ENCODE measurements around the gene BICDL1.

BICDL1 gene

GRCh38 chr12:120100630-120101029, 111.6 kb downstream of the BICDL1 start:
- Histone ChIP-seq H3K36me3 (ENCODE audit: control insufficient read depth in 2 of 2, insufficient read depth in 1 of 2, low read length in 2 of 2) (peaks cover 0 to 89% of the 10 kb centered on the region in 2 experiments; a peak in 2 of 3 replicates), H3K9me3 (ENCODE audit: control insufficient read depth, insufficient read depth, low read depth, low read length) (no peaks in the 10 kb centered on the region), H3K4me1 (ENCODE audit: control insufficient read depth, insufficient read depth, low read length) (no peaks in the 10 kb centered on the region), H3K27ac (ENCODE audit: extremely low read depth, low read depth, low read length) (no peak overlapping the region), H3K4me3 (ENCODE audit: low read depth, low read length) (no peak overlapping the region)
- TF ChIP-seq ZNF449 (tag by site-specific recombination; IDR thresholded peaks at IDR 0.05), result peak; percentile 68
- no peak for TF ChIP-seq ZNF140 (tag by site-specific recombination; IDR thresholded peaks at IDR 0.05)
- POLR2A ChIA-PET, result interaction anchor here (0.6 kb wide), 1 partner anchor 82 kb away, joined by 3 read pairs; no protein-coding TSS in a partner anchor
- CTCF ChIA-PET, result interaction anchor here (2.3 kb wide), 1 partner anchor 13 kb away, joined by 5 read pairs; no protein-coding TSS in a partner anchor

- Histone ChIP-seq H3K4me1 (ENCODE audit: control insufficient read depth, insufficient read depth, low read length) (no peaks in the 10 kb centered on the region), H3K27ac (ENCODE audit: extremely low read depth, low read depth, low read length) (no peak overlapping the region), H3K9me3 (ENCODE audit: control insufficient read depth, insufficient read depth, low read depth, low read length) (no peaks in the 10 kb centered on the region), H3K36me3 (ENCODE audit: control insufficient read depth in 2 of 2, insufficient read depth in 1 of 2, low read length in 2 of 2) (peaks cover 0 to 85% of the 10 kb centered on the region in 2 experiments; a peak in 2 of 3 replicates), H3K4me3 (ENCODE audit: low read depth, low read length) (no peak overlapping the region)
- POLR2A ChIA-PET, result no interaction called here
- TF ChIP-seq ZNF514 (tag by site-specific recombination; IDR thresholded peaks at IDR 0.05) (no peak), ZNF624 (tag by site-specific recombination; IDR thresholded peaks at IDR 0.05) (no peak), ZNF132 (tag by site-specific recombination; IDR thresholded peaks at IDR 0.05; ENCODE audit: borderline replicate concordance) (no peak)
- CTCF ChIA-PET, result interaction anchor here (2.3 kb wide), 1 partner anchor 14 kb away, joined by 5 read pairs; no protein-coding TSS in a partner anchor
These were observed 112.1 kb downstream of the BICDL1 start for GRCh38 chr12:120101182-120101581.

GRCh38 chr12:120101617-120102016, 112.6 kb downstream of the BICDL1 start:
- Histone ChIP-seq H3K4me1 (ENCODE audit: control insufficient read depth, insufficient read depth, low read length) (no peaks in the 10 kb centered on the region), H3K9me3 (ENCODE audit: control insufficient read depth, insufficient read depth, low read depth, low read length) (no peaks in the 10 kb centered on the region), H3K27ac (ENCODE audit: extremely low read depth, low read depth, low read length) (no peak overlapping the region), H3K4me3 (ENCODE audit: low read depth, low read length) (no peak overlapping the region), H3K36me3 (ENCODE audit: control insufficient read depth in 2 of 2, insufficient read depth in 1 of 2, low read length in 2 of 2) (peaks cover 0 to 80% of the 10 kb centered on the region in 2 experiments; a peak in 2 of 3 replicates)
- ChIA-PET CTCF (interaction anchor here (2.3 kb wide), 1 partner anchor 14 kb away, joined by 5 read pairs; no protein-coding TSS in a partner anchor), POLR2A (interaction anchor here (0.6 kb wide), 1 partner anchor 107 kb away, joined by 4 read pairs; no protein-coding TSS in a partner anchor)
- TF ChIP-seq ZFHX2 (tag by site-specific recombination; conservative IDR thresholded peaks at IDR 0.05) (no peak), ZNF626 (tag by site-specific recombination; IDR thresholded peaks at IDR 0.05) (no peak), GLIS2 (tag by site-specific recombination; IDR thresholded peaks at IDR 0.05) (peak; percentile 15; the same call in 1 of the 2 replicates)

GRCh38 chr12:120102189-120103043, 113.4 kb downstream of the BICDL1 start:
- CTCF ChIA-PET, result interaction anchor here (0.6 to 2.3 kb wide), 2 partner anchors 15 to 454 kb away, joined by 5 read pairs; no protein-coding TSS in a partner anchor
- H3K27ac ChIP-seq (ENCODE audit: extremely low read depth, low read depth, low read length), result no peak overlapping the region
- H3K36me3 ChIP-seq (ENCODE audit: control insufficient read depth in 2 of 2, insufficient read depth in 1 of 2, low read length in 2 of 2), result peaks cover 0 to 76% of the 10 kb centered on the region in 2 experiments; a peak in 2 of 3 replicates
- no peaks in the 10 kb centered on the region for H3K4me1 ChIP-seq (ENCODE audit: control insufficient read depth, insufficient read depth, low read length)
- no peak overlapping the region for H3K4me3 ChIP-seq (ENCODE audit: low read depth, low read length)
- H3K9me3 ChIP-seq (ENCODE audit: control insufficient read depth, insufficient read depth, low read depth, low read length), result no peaks in the 10 kb centered on the region
- POLR2A ChIA-PET, result interaction anchor here (0.6 kb wide), 1 partner anchor 106 kb away, joined by 4 read pairs; no protein-coding TSS in a partner anchor
- TF ChIP-seq ZNF394 (tag by site-specific recombination; IDR thresholded peaks at IDR 0.05; ENCODE audit: borderline replicate concordance), result no peak
- no peak for TF ChIP-seq ZNF211 (tag by site-specific recombination; IDR thresholded peaks at IDR 0.05; ENCODE audit: low read depth)
- TF ChIP-seq ZNF350 (tag by site-specific recombination; IDR thresholded peaks at IDR 0.05), result no peak
- TF ChIP-seq GLIS2 (tag by site-specific recombination; IDR thresholded peaks at IDR 0.05), result no peak
- no peak for TF ChIP-seq HIC1 (tag by site-specific recombination; IDR thresholded peaks at IDR 0.05)
- no peak for TF ChIP-seq ZNF843 (tag by site-specific recombination; IDR thresholded peaks at IDR 0.05)
- TF ChIP-seq TSHZ1 (tag by site-specific recombination; IDR thresholded peaks at IDR 0.05; ENCODE audit: borderline replicate concordance), result no peak
- no peak for TF ChIP-seq ZNF501 (tag by site-specific recombination; IDR thresholded peaks at IDR 0.05)
- no peak for TF ChIP-seq ZNF837 (tag by site-specific recombination; IDR thresholded peaks at IDR 0.05)
- TF ChIP-seq TCF7L2 (IDR thresholded peaks at IDR 0.05; ENCODE audit: borderline replicate concordance, low read depth, low read length), result no peak
- no peak for TF ChIP-seq SP3 (tag by site-specific recombination; IDR thresholded peaks at IDR 0.05)
- no peak for TF ChIP-seq ZNF768 (tag by site-specific recombination; IDR thresholded peaks at IDR 0.05)
